Measurements from ENCODE around the gene PCDHA6.
"Not testable (repeated sequence)": the region's sequence is repeated elsewhere in the genome, so short reads cannot be mapped to it uniquely, and the experiment has no call there.

PCDHA6 gene

GRCh38 chr5:140827704-140828361 is at the start of gene PCDHA6:
Gene PCDHA6, plus strand, starts transcription at chr5:140827960. Its CDS starts 132 bp downstream, at chr5:140828092.
- DNase-seq, result no peak

DNA sequence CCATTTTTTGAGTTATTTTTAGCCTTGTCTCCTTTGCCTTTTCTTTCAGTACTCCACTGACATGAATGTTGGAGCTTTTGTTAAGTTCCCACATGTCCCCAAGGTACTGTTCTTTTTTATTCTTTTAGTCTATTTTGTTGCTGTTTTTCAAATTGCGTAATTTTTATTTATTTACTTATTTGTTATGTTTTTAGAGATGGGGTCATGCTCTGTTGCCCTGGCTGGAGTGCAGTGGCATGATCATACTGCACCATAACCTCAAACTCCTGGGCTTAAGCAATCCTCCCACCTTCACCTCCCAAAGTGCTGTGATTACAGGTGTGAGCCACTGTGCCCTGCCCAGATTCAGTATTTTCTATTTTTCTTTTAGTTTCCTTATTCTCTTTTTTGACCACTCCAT is 47.2 kb upstream of the PCDHA6 start:
- no peak for DNase-seq

DNA sequence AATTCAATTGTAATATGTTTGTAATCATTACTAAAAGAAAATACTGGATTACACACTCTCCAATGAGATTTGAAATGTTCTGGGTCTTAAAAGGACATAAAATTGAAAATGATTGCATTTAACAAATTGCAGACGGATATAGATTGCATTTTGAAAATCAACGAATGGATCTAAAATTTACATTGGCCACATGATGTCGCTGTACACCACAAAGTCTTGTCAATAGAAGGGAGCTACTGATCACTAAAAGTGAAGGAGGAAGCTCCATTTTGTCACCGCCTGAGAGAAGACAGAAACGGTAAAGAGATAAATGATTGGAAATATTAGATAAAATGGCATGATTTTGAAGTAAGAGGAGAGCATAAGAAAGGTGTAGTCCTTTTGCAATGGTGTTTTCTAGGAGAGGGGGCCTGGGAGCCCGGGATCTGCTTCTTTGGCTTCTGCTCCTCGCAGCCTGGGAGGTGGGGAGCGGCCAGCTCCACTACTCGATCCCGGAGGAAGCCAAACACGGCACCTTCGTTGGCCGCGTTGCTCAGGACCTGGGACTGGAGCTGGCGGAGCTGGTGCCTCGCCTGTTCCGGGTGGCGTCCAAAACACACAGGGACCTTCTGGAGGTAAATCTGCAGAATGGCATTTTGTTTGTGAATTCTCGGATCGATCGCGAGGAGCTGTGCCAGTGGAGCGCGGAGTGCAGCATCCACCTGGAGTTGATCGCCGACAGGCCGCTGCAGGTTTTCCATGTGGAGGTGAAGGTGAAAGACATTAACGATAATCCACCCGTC is 41.7 kb upstream of the PCDHA6 start, which contains the start of gene PCDHA1:
Gene PCDHA1 (plus strand): TSS at position 236 of the 782 bp plus-strand sequence.
- no peak for DNase-seq

DNA sequence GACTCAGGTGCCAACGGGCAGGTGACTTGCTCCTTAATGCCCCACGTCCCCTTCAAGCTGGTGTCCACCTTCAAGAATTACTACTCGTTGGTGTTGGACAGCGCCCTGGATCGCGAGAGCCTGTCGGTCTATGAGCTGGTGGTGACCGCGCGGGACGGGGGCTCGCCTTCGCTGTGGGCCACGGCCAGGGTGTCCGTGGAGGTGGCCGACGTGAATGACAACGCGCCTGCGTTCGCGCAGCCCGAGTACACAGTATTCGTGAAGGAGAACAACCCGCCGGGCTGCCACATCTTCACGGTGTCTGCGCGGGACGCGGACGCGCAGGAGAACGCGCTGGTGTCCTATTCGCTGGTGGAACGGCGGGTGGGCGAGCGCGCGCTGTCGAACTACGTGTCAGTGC is 40.3 kb upstream of the PCDHA6 start:
- not testable (repeated sequence) for DNase-seq

DNA sequence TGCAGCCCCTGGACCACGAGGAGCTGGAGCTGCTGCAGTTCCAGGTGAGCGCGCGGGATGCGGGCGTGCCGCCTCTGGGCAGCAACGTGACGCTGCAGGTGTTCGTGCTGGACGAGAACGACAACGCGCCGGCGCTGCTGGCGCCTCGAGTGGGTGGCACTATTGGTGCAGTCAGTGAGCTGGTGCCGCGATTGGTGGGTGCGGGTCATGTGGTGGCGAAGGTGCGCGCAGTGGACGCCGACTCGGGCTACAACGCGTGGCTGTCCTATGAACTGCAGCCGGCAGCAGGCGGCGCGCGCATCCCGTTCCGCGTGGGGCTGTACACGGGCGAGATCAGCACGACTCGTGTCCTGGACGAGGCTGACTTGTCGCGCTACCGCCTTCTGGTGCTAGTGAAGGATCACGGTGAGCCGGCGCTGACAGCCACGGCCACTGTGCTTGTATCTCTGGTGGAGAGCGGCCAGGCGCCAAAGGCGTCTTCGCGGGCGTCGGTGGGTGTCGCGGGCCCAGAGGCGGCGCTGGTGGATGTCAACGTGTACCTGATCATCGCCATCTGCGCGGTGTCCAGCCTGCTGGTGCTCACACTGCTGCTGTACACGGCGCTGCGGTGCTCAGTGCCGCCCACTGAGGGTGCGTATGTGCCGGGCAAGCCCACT is 39.8 kb upstream of the PCDHA6 start:
- DNase-seq, result not testable (repeated sequence)

GRCh38 chr5:140791089-140791488 is 36.7 kb upstream of the PCDHA6 start:
- DNase-seq, result no peak

GRCh38 chr5:140794595-140795258 is 33.0 kb upstream of the PCDHA6 start, which contains the start of gene PCDHA2:
Gene PCDHA2, plus strand, starts transcription at chr5:140794852.
- DNase-seq, result peak; percentile 18

GRCh38 chr5:140795259-140795641 is 32.5 kb upstream of the PCDHA6 start:
- DNase-seq, result peak; percentile 8

GRCh38 chr5:140796072-140796717 is 31.6 kb upstream of the PCDHA6 start:
- DNase-seq, result not testable (repeated sequence)

GRCh38 chr5:140796718-140797095 is 31.1 kb upstream of the PCDHA6 start:
- no peak for DNase-seq

DNA sequence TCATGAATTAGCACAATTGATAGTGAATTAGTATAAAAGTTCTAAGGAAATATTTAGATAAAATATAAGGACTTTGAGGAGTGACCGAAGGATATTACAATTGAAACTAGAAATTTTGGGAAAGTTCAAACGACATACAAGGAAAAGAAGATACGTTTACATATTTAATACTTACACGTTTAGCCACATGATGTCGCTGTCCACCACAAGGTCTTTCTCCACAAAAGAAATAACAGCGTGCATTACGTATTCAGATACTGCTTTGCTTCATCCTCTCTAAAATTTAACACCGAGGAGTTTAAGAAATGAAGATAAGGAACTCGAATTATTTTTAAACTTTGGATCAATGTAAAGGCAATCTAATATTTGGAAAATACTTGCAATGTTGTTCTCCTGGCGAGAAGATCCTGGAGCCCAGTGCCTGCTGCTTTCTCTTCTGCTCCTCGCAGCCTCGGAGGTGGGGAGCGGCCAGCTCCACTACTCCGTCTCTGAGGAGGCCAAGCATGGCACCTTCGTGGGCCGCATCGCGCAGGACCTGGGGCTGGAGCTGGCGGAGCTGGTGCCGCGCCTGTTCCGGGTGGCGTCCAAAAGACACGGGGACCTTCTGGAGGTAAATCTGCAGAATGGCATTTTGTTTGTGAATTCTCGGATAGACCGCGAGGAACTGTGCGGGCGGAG is 26.8 kb upstream of the PCDHA6 start, which contains the start of gene PCDHA3:
Gene PCDHA3 (plus strand): TSS at position 242 of the 678 bp plus-strand sequence.
- DNase-seq, result no peak

DNA sequence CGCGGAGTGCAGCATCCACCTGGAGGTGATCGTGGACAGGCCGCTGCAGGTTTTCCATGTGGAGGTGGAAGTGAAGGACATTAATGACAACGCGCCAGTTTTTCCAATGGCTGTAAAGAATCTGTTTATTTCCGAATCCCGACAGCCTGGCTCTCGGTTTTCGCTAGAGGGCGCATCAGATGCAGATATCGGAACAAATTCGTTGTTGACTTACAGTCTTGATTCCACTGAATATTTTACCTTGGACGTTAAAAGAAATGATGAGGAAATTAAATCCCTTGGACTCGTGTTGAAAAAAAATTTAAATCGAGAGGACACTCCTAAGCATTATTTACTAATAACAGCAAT is 26.3 kb upstream of the PCDHA6 start:
- DNase-seq, result no peak

DNA sequence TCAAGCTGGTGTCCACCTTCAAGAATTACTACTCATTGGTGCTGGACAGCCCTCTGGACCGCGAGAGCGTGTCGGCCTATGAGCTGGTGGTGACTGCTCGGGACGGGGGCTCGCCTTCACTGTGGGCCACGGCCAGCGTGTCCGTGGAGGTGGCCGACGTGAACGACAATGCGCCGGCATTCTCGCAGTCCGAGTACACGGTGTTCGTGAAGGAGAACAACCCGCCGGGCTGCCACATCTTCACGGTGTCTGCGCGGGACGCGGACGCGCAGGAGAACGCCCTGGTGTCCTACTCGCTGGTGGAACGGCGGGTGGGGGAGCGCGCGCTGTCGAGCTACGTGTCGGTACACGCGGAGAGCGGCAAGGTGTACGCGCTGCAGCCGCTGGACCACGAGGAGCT is 25.4 kb upstream of the PCDHA6 start:
- DNase-seq, result not testable (repeated sequence)

DNA sequence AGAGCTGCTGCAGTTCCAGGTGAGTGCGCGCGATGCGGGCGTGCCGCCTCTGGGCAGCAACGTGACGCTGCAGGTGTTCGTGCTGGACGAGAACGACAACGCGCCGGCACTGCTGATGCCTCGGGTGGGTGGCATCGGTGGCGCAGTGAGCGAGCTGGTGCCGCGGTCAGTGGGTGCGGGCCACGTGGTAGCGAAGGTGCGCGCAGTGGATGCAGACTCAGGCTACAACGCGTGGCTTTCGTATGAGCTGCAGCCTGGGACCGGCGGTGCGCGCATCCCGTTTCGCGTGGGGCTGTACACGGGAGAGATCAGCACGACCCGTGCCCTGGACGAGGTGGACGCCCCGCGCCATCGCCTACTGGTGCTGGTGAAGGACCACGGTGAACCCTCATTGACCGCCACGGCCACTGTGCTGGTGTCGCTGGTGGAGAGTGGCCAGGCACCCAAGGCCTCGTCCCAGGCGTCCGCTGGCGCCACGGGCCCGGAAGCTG is 24.9 kb upstream of the PCDHA6 start:
- no peak for DNase-seq

DNA sequence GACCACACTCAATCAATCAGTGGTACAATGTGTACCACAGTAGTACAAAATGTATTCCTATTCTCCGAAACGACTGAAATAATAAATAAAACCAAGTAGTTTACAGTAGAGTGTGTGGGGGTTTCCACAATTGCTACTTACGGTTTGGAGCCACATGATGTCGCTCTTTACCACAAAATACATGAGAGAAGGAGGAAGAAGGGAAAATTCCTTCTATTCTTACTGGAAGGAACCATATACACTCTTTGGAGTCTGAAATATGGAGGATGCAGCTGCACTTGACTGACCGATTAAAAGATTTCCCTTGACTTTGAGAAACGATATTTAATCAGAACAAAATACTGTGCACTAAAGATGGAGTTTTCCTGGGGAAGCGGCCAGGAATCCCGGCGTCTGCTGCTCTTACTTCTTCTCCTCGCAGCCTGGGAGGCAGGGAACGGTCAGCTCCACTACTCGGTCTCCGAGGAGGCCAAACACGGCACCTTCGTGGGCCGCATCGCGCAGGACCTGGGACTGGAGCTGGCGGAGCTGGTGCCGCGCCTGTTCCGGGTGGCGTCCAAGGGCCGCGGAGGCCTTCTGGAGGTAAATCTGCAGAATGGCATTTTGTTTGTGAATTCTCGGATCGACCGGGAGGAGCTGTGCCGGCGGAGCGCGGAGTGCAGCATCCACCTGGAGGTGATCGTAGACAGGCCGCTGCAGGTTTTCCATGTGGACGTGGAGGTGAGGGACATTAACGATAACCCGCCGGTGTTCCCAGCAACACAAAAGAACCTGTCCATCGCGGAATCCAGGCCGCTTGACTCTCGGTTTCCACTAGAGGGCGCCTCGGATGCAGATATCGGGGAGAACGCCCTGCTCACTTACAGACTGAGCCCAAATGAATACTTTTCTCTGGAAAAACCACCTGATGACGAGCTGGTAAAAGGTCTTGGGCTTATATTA is 20.7 kb upstream of the PCDHA6 start, which contains the start of gene PCDHA4:
Gene PCDHA4 (plus strand): TSS at position 235 of the 942 bp plus-strand sequence.
- DNase-seq, result peak; percentile 22

GRCh38 chr5:140808241-140808888 is 19.4 kb upstream of the PCDHA6 start:
- DNase-seq, result not testable (repeated sequence)

DNA sequence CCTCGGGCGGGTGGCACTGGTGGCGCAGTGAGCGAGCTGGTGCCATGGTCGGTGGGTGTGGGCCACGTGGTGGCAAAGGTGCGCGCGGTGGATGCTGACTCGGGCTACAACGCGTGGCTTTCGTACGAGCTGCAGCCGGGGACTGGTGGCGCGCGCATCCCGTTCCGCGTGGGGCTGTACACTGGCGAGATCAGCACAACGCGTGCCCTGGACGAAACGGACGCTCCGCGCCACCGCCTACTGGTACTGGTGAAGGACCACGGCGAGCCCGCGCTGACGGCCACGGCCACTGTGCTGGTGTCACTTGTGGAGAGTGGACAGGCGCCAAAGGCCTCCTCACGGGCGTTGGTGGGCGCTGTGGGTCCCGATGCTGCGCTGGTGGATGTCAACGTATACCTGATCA is 18.9 kb upstream of the PCDHA6 start:
- no peak for DNase-seq

- no peak for DNase-seq
Measured at GRCh38 chr5:140821375-140822280, 6.1 kb upstream of the PCDHA6 start, which contains the start of gene PCDHA5. Gene PCDHA5, plus strand, starts transcription at chr5:140821613.

GRCh38 chr5:140822281-140822629 is 5.5 kb upstream of the PCDHA6 start:
- no peak for DNase-seq
